GM11168 (cell line): ENCODE results near the gene TPCN2.

Experiments
- in situ Hi-C: fragments of 300-500 bp; cut with MboI; formaldehyde crosslinking; loops from one replicate; pipeline ENCODE4 v1.12.0; 2022; ENCODE audit warnings: low sequenced_read_pairs; ENCODE audit not compliant: unreplicated experiment

TPCN2 gene

DNA sequence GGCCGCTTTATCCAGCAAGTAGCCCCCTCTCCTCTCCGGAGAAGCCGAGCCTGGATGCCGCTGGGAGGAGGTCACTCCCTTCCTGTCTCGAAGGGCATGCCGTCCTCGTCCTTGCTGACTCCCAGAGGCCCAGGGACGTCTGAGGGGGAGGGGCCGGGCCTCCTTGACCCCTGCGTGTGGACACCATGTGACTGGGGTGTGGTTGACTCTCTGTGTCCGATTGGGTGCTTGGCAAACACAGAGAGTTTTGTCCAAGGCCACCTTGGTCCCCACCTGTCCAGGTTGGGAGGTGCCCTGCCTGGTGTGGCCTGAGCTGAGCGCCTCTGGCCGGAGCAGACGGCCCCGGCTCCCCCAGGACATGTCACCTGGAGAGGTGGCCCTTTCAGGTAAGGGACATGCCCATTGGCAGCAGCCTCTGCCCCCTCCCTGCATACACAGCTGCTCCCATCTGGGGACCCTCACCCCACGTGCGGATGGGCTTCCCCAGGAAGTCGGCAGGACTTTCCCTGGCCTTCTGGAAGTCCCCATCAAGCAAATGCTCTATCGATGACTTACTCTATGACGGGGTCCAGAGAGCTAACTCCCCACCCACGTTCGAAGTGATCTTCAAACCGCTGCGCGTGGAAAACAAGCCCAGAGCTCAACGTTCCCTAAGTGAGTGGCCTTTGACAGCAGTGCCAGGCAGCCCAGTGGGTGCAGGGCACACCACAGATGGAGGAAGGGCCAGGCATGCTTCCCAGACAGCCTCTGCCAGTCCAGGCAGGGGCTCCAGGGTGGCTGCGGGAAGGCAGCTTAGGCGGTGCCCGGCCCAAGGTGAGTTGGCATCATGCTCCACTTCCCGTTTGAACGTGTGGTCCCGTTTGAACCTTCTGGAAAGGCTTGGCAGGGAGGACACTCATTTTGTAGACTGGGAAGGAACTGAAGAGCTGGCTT, 106.8 kb downstream of the TPCN2 start, which contains the start of gene SMIM38:
TSS of gene SMIM38 (plus strand) at position 634 of the 933 bp plus-strand sequence. CDS start 1,912 bp downstream, outside the sequence.
- in situ Hi-C loops = no loop called here

GRCh38 chr11:69156235-69156639, 107.5 kb downstream of the TPCN2 start:
- in situ Hi-C loops = no loop called here

GRCh38 chr11:69156673-69157155, 108.0 kb downstream of the TPCN2 start:
- in situ Hi-C loops = no loop called here

GRCh38 chr11:69157156-69157821, 108.6 kb downstream of the TPCN2 start:
- in situ Hi-C loops = no loop called here

- in situ Hi-C loops = no loop called here
These were observed 109.1 kb downstream of the TPCN2 start for GRCh38 chr11:69157822-69158231.

GRCh38 chr11:69158301-69159149, 109.8 kb downstream of the TPCN2 start:
- in situ Hi-C loops = no loop called here

- in situ Hi-C loops = no loop called here
These were observed 110.6 kb downstream of the TPCN2 start for GRCh38 chr11:69159150-69159852.

GRCh38 chr11:69160296-69161116, 111.8 kb downstream of the TPCN2 start:
- in situ Hi-C loops = no loop called here

DNA sequence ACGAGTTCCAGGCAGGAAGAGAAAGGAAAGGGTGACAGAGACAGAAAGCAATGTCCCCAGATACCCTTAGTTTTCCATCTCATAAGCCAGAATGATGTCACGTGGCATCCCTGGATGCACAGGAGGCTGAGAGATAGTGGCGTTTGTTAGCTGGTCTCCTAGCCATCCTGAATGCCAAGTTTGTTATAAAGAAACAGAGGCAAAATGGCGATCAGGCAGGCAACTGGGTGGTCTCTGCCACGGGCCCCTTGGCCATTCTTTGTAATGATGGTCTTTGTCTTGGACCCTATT, 112.3 kb downstream of the TPCN2 start:
- in situ Hi-C loops = no loop called here

DNA sequence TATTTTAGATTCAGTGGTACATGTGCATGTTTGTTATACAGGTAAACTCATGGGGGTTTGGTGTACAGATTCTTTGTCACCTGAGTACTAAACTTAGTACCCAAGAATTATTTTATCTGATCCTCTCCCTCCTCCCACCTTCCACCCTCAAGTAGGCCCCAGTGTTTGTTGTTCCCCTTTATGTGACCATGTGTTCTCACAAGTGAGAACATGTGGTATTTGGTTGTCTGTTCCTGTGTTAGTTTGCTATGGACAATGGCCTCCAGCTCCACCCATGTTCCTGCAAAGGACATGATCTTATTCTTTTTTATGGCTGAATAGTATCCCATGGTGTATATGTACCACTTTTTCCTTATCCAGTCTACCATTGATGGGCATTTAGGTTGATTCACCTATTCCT, 113.8 kb downstream of the TPCN2 start:
- in situ Hi-C loops = no loop called here

- in situ Hi-C loops = no loop called here
These were observed 115.1 kb downstream of the TPCN2 start for GRCh38 chr11:69163842-69164241.

- in situ Hi-C loops = no loop called here
These were observed 116.1 kb downstream of the TPCN2 start for GRCh38 chr11:69164824-69165223.

DNA sequence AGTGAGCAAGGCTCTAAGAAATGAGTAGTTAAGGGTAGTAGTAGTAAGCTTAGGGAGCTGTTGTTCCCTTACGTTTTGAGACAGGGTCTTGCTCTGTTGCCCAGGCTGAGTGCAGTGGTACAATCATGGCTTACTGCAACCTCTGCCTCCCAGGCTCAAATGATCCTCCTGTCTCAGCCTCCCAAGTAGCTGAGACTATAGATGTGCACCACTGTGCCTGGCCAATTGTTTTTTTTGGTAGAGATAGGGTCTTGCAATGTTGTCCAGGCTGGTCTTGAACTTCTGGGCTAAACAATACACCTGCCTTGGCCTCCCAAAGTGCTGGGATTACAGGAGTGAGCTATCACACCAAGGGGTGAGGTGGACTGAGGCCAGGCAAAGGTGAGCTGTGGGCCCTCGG, 117.0 kb downstream of the TPCN2 start:
- in situ Hi-C loops = no loop called here

DNA sequence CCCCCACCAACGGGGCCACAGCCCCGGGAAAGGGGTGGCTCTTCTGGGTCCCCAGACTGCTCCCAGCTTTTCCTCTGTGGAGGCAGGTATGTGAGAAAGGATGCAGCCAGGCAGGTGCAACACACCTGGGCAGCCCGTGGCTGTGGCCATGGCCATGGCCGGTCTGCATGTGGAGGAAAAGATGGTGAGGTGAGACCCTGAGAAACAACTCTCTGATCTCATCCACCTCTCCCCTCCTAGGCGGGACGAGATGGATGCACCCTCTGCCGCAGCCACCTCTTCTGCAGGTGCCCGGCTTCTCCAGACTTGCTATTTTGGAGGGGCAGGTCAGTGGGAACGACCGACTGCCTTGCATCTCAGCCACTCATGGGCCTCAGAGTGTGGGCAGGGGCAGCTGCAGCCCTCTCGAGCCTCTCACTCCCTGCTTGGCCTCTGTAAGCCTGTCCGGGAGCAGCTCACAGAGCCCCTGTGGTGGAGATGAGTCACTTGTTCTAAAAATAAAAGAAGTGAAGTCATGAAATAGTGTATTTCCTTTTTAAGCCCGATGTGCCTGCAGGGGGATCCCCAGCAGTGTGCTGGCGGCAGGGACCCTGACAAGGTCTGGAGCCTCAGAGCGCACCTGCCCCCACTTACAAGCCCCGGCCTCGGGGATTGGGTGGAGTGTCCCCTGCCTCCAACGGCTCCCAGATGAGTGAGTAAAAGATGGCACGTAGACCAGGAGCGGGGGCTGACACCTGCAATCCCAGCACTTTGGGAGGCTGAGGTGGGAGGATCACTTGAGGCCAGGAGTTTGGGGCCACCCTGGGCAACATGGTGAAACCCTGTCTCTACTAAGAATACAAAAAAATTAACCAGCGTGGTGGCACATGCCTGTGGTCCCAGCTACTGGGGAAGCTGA, 117.7 kb downstream of the TPCN2 start:
- in situ Hi-C loops = no loop called here

DNA sequence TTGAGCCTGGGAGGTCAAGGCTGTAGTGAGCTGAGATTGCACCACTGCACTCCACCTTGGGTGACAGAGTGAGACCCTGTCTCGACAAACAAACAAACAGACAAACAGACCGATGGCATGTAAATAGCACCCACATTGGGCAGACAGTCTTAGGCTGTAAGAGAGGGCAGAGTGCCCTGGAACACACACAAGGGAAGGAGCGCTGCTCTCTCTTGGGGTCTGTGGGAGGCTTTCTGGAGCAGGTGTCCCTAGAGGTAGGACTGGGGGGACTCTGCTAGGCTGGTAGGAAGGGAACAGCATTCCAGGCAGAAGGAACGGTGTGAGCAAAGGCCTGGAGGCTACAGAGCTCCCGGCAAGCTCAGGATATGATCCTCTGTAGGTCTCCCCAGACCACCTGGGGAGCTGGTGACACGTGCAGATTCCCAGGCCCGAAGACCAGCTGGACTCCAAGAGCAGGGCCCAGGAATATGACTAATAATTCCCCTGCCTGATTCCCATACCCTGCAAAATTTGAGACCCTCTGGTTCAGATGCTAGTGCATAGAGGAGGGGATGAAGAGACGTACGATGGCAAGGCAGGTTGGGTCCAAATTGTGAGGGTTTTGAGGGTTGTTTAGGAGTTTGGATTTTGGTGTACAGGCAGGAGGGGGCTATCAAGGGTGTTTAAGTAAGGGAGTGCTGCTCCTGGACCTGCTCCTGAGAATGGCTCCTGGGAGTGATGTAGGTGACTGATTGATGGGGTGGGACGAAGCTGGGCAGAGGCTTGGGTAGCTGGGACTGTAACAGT, 118.6 kb downstream of the TPCN2 start:
- in situ Hi-C loops = no loop called here

DNA sequence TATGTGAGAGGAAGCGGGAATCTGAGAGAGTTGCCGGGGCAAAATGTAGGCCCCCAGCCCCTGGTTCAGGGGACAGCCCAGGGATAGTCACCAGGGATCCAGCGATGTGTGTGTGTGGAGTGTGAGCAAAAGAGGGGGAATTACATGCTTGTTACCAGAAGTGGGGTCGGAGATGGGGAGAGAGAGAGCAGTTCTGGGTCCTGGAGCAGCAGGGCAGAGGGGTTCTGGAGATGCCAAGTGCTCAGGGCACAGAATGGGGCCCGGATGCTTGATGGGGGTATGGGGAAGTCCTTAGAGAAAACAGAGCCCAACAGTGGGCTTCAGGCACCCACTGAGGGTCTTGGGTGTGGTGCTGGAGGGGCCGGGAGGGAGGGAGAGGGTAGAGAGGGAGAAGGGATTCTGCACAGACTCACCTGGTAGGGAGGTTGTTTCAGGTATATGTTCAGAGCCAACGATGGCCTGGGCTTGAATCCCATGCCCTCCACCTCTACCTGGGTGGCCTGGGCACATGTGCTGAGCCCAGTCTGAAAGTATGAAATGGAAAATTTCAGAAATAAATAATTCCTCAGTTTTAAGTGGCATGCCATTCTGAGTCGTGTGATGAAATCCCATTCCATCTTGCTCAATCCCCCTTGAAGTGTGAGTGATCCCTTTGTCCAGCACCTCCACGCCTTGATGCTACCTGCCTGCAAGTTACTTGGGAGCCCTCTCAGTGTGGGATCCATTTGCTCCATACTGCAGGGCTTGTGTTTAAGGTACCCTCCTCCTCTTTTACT, 119.4 kb downstream of the TPCN2 start:
- in situ Hi-C loops = no loop called here

DNA sequence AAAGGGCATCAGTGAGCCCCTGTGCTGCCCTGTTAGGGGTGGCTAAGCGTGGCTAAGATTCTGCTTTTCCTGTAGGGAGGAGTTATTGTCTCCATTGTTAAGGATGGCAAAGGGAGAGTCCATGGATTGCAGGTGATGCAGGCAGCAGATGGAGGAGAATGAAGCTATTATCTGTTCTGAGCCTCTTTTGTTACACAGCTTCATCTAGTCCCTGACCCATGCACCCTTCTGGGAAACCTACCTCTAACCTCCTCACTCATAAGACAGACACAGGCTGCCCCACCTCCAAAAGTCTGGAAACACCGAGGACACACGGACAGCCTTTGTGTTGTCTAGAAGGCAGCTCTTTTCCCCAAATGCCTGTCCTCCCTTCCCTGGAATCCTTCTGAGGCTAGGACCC, 120.7 kb downstream of the TPCN2 start:
- in situ Hi-C loops = no loop called here
